H1 (cell line): Measurements from ENCODE around the gene MYCBPAP.

ENCODE experiments used
- CTCF ChIP-seq, 3 experiments: IDR thresholded peaks; 1 replicate in 2 of 3; 2 replicates in 1 of 3; pipeline versions ENCODE4 v1.5.1 to v1.6.1; 2011; ENCODE audit warnings: low read length in 3 of 3, mild to moderate bottlenecking in 3 of 3, inconsistent platforms in 2 of 3, low read depth in 1 of 3, moderate library complexity in 1 of 3; ENCODE audit not compliant: insufficient read depth in 1 of 3; ENCODE audit errors: control extremely low read depth in 1 of 3
- EGR1 ChIP-seq: IDR thresholded peaks from 2 replicates; pipeline ENCODE4 v1.6.1; 2011; ENCODE audit warnings: low read depth, low read length, borderline replicate concordance
- EP300 ChIP-seq, 2 experiments: IDR thresholded peaks; 1 replicate in 1 of 2; 2 replicates in 1 of 2; pipeline ENCODE4 v1.6.1; 2011 to 2012; ENCODE audit warnings: low read depth in 2 of 2, low read length in 2 of 2, mild to moderate bottlenecking in 2 of 2, borderline replicate concordance in 1 of 2, inconsistent platforms in 1 of 2, moderate library complexity in 1 of 2
- POLR2A ChIP-seq, 2 experiments: IDR thresholded peaks; 1 replicate in 1 of 2; 2 replicates in 1 of 2; pipeline ENCODE4 v1.6.1; 2011; ENCODE audit warnings: low read depth in 2 of 2, low read length in 2 of 2, mild to moderate bottlenecking in 2 of 2; ENCODE audit errors: control extremely low read depth in 1 of 2
- POLR2AphosphoS5 ChIP-seq: IDR thresholded peaks from 2 replicates; pipeline ENCODE4 v1.6.1; 2011; ENCODE audit warnings: low read depth, low read length

DNA sequence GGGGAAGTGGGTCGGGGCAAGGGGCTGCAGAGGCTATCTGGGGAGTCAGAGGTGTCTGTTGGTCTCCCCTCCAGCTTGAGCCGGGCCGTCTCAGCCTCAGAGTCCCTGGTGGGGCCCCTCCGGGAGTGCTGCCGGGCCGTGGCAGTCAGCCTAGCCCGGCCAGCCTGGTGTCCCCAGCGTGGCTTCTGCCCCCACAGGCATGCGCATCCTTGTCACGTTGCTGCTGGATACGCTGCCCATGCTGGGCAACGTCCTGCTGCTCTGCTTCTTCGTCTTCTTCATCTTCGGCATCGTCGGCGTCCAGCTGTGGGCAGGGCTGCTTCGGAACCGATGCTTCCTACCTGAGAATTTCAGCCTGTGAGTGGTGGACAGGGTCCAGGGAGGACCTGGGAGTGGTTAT is 63.4 kb downstream of the MYCBPAP start:
- no peak for TF ChIP-seq CTCF (IDR thresholded peaks at IDR 0.05; ENCODE audit: control extremely low read depth in 1 of 3, insufficient read depth in 1 of 3, low read depth in 1 of 3, low read length in 3 of 3)
- TF ChIP-seq POLR2A (IDR thresholded peaks at IDR 0.05; ENCODE audit: control extremely low read depth in 1 of 2, low read depth in 2 of 2, low read length in 2 of 2), result no peak
- TF ChIP-seq POLR2AphosphoS5, result no peak
- no peak for TF ChIP-seq EGR1
- TF ChIP-seq EP300 (IDR thresholded peaks at IDR 0.05; ENCODE audit: borderline replicate concordance in 1 of 2, low read depth in 2 of 2, low read length in 2 of 2), result no peak
